VCaP (cell line): ENCODE results near the gene USP40.

Experiments used
- H3K27ac ChIP-seq: fragments of 450-650 bp; 2 replicates; pipeline ENCODE4 v1.5.1; 2017
- CTCF ChIP-seq: fragments of 450-650 bp; conservative IDR thresholded peaks from 2 replicates; pipeline ENCODE4 v1.5.1; 2017; ENCODE audit warnings: mild to moderate bottlenecking, moderate library complexity

USP40 gene

GRCh38 chr2:233437439-233437955, 129.1 kb downstream of the USP40 start:
- TF ChIP-seq CTCF, result no peak

GRCh38 chr2:233436691-233437438, 129.7 kb downstream of the USP40 start:
- TF ChIP-seq CTCF, result no peak
- no peak overlapping the region for H3K27ac ChIP-seq

More at GRCh38 chr2:233437439-233437955, 129.1 kb downstream of the USP40 start:
- H3K27ac ChIP-seq, result no peak overlapping the region

DNA sequence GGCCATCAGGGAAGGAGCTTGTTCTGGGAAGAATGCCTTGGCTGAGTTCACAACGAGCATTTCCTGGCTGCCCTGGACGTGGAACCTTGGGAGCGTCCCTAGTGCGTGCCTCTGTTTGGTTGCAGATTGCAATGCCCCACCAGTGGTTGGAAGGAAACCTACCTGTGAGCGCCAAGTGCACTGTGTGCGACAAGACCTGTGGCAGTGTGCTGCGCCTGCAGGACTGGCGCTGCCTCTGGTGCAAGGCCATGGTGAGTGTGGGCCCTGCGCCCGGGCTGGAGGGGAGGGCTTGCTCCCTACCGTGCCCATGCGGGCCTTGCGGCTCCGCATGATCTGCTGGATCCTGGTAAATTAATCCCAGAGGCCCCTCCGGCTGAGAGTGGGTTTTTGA, 130.4 kb downstream of the USP40 start:
- TF ChIP-seq CTCF, result no peak
- H3K27ac ChIP-seq, result no peak overlapping the region

- no peak overlapping the region for H3K27ac ChIP-seq
- no peak for TF ChIP-seq CTCF
Measured at GRCh38 chr2:233435436-233436190, 131.0 kb downstream of the USP40 start.

- H3K27ac ChIP-seq, result no peak overlapping the region
- no peak for TF ChIP-seq CTCF
Measured at GRCh38 chr2:233434666-233435330, 131.8 kb downstream of the USP40 start.

DNA sequence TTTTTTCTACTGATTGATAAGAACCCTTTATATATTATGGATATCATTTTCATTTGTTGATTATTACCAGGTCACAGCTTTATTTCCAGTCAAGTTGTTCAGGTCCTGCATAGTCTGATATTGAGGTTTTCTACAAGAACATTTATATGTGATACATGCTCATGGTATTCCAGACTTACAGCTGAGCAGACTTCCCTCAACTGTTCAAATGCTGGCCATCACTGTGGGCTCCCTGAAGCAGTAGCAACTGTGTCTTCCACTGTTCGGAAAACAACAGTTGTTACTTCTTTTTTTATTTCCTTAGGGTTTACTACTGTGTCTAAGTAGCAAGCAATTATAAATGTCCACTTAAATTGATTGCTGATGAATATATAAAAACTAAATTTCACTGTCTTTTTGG, 132.8 kb downstream of the USP40 start:
- TF ChIP-seq CTCF, result no peak

GRCh38 chr2:233433029-233433428, 133.6 kb downstream of the USP40 start:
- H3K27ac ChIP-seq, result no peak overlapping the region
- no peak for TF ChIP-seq CTCF

More for the DNA sequence above, 132.8 kb downstream of the USP40 start:
- no peak overlapping the region for H3K27ac ChIP-seq
